Measurements from ENCODE around the gene HOXC6. TPM values are rescaled to one million over a fixed set of nuclear protein-coding genes. Genes with fewer than 3 reads are reported as not detected.

Gene HOXC6
- total RNA-seq, 1 donor from 2014 or later, result 0.21 TPM

GRCh38 chr12:54014377-54015017 lies 13.7 kb upstream of the HOXC6 start:
- Mint-ChIP-seq H3K9me3 (ENCODE audit: unreplicated experiment) (no peaks in the 10 kb centered on the region), H3K4me1 (ENCODE audit: unreplicated experiment) (peaks cover 17% of the 10 kb centered on the region), H3K36me3 (ENCODE audit: low read depth, unreplicated experiment) (no peaks in the 10 kb centered on the region), H3K4me3 (ENCODE audit: unreplicated experiment) (no peak overlapping the region), H3K27me3 (ENCODE audit: unreplicated experiment) (peaks cover 31% of the 10 kb centered on the region), H3K27ac (ENCODE audit: unreplicated experiment) (no peak overlapping the region)
- no peak for TF ChIP-seq CTCF (IDR thresholded peaks at IDR 0.05; ENCODE audit: unreplicated experiment)
- DNase-seq (ENCODE audit: low spot score), result no peak

- DNase-seq (ENCODE audit: low spot score), result no peak
- Mint-ChIP-seq H3K27me3 (ENCODE audit: unreplicated experiment) (peaks cover 33% of the 10 kb centered on the region), H3K36me3 (ENCODE audit: low read depth, unreplicated experiment) (no peaks in the 10 kb centered on the region), H3K4me1 (ENCODE audit: unreplicated experiment) (peaks cover 20% of the 10 kb centered on the region), H3K4me3 (ENCODE audit: unreplicated experiment) (no peak overlapping the region), H3K9me3 (ENCODE audit: unreplicated experiment) (no peaks in the 10 kb centered on the region), H3K27ac (ENCODE audit: unreplicated experiment) (no peak overlapping the region)
- TF ChIP-seq CTCF (IDR thresholded peaks at IDR 0.05; ENCODE audit: unreplicated experiment), result no peak
Observed at GRCh38 chr12:54015018-54015931, 13.0 kb upstream of the HOXC6 start.

DNA sequence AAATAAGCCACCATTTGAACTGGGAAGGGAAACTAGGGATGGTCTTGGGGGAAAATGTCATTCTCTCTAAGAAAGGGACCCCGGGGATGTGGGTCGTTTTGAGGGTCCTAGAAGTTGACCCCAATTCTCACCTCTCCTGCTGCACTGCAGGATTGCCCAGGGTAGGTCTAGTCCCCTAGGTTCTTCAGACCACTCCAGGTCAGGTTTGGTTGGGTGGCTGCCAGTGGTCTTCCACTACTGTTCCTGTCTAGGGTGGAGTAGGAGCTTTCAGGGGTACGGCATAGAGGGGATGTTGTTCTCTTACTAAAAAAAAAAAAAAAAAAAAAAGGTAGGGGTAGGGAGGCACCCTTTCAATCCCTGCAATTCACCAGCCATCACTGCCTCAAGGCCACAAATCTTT lies 12.2 kb upstream of the HOXC6 start:
- Mint-ChIP-seq H3K27ac (ENCODE audit: unreplicated experiment) (no peak overlapping the region), H3K27me3 (ENCODE audit: unreplicated experiment) (peaks cover 34% of the 10 kb centered on the region), H3K36me3 (ENCODE audit: low read depth, unreplicated experiment) (no peaks in the 10 kb centered on the region), H3K9me3 (ENCODE audit: unreplicated experiment) (no peaks in the 10 kb centered on the region), H3K4me1 (ENCODE audit: unreplicated experiment) (peaks cover 17% of the 10 kb centered on the region), H3K4me3 (ENCODE audit: unreplicated experiment) (no peak overlapping the region)
- no peak for DNase-seq (ENCODE audit: low spot score)
- no peak for TF ChIP-seq CTCF (IDR thresholded peaks at IDR 0.05; ENCODE audit: unreplicated experiment)

DNA sequence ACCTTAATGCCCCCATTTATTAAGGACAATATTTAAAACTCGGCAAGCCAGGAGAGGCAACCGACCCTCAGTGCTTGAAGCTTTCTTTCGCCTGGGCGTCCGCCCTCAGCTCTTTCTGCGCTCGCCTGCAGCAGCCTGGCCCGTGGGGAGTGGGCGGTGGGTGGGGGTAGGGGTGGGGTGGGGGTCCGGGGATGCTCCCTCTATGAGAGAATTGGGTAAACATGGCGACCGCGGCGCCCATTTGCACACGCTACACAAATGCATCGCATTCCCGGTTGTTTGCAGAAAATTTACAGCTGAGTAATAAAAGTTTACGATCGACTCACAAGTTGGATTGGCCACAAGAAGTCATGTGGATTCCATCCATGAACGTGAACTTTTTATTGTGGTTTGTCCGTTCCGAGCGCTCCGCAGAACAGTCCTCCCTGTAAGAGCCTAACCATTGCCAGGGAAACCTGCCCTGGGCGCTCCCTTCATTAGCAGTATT lies 11.7 kb upstream of the HOXC6 start:
- DNase-seq (ENCODE audit: low spot score), result no peak
- H3K4me3 Mint-ChIP-seq (ENCODE audit: unreplicated experiment), result no peak overlapping the region
- peaks cover 17% of the 10 kb centered on the region for H3K4me1 Mint-ChIP-seq (ENCODE audit: unreplicated experiment)
- H3K36me3 Mint-ChIP-seq (ENCODE audit: low read depth, unreplicated experiment), result no peaks in the 10 kb centered on the region
- H3K9me3 Mint-ChIP-seq (ENCODE audit: unreplicated experiment), result no peaks in the 10 kb centered on the region
- peaks cover 34% of the 10 kb centered on the region for H3K27me3 Mint-ChIP-seq (ENCODE audit: unreplicated experiment)
- TF ChIP-seq CTCF (IDR thresholded peaks at IDR 0.05; ENCODE audit: unreplicated experiment), result no peak
- no peak overlapping the region for H3K27ac Mint-ChIP-seq (ENCODE audit: unreplicated experiment)

Measured in endothelial cell (in vitro differentiated cells).